ENCODE data around the gene CRYZ. TPM values are rescaled to one million over a fixed set of nuclear protein-coding genes. Genes with fewer than 3 reads are reported as not detected.

The CRYZ gene
- total RNA-seq, 1 donor from 2014 or later = 21.3 TPM

GRCh38 chr1:74686928-74687327 lies 45.9 kb downstream of the CRYZ start:
- H3K9me3 Mint-ChIP-seq = no peaks in the 10 kb centered on the region
- no peak overlapping the region for H3K4me3 Mint-ChIP-seq
- peaks cover 16% of the 10 kb centered on the region for H3K27me3 Mint-ChIP-seq (ENCODE audit: low read depth)
- H3K4me1 Mint-ChIP-seq = no peaks in the 10 kb centered on the region
- no peak for DNase-seq (ENCODE audit: low spot score in 2 of 2, unreplicated experiment in 2 of 2)
- TF ChIP-seq, protein P1, sequence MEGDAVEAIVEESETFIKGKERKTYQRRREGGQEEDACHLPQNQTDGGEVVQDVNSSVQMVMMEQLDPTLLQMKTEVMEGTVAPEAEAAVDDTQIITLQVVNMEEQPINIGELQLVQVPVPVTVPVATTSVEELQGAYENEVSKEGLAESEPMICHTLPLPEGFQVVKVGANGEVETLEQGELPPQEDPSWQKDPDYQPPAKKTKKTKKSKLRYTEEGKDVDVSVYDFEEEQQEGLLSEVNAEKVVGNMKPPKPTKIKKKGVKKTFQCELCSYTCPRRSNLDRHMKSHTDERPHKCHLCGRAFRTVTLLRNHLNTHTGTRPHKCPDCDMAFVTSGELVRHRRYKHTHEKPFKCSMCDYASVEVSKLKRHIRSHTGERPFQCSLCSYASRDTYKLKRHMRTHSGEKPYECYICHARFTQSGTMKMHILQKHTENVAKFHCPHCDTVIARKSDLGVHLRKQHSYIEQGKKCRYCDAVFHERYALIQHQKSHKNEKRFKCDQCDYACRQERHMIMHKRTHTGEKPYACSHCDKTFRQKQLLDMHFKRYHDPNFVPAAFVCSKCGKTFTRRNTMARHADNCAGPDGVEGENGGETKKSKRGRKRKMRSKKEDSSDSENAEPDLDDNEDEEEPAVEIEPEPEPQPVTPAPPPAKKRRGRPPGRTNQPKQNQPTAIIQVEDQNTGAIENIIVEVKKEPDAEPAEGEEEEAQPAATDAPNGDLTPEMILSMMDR (IDR thresholded peaks at IDR 0.05; ENCODE audit: unreplicated experiment) = no peak
- H3K36me3 Mint-ChIP-seq = no peaks in the 10 kb centered on the region
- no peak overlapping the region for H3K27ac Mint-ChIP-seq

DNA sequence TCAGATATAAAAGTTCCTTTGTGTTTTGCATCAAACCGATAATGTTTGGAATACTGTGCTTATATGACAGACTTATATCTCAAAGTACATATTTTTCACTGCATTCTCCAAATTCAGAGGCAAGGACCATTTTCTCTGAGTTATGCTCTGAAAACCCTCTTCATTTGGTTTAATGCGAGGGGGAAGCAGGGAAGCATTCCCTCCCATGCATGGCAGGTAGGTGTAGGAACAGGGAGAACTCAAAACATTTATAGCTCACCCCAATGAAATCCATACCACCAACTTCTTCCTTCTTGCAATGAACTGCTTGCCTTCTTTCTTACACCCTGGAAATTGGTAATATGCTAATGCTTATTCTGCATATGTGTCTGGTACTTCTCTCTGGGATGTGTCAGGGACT lies 48.5 kb downstream of the CRYZ start:
- H3K4me1 Mint-ChIP-seq = no peaks in the 10 kb centered on the region
- no peak overlapping the region for H3K27ac Mint-ChIP-seq
- H3K36me3 Mint-ChIP-seq = no peaks in the 10 kb centered on the region
- H3K27me3 Mint-ChIP-seq (ENCODE audit: low read depth) = peaks cover 16% of the 10 kb centered on the region
- no peak for DNase-seq (ENCODE audit: low spot score in 2 of 2, unreplicated experiment in 2 of 2)
- TF ChIP-seq, protein P1 (IDR thresholded peaks at IDR 0.05; ENCODE audit: unreplicated experiment) = no peak
- no peak overlapping the region for H3K4me3 Mint-ChIP-seq
- no peaks in the 10 kb centered on the region for H3K9me3 Mint-ChIP-seq

- Mint-ChIP-seq H3K36me3 (no peaks in the 10 kb centered on the region), H3K4me1 (no peaks in the 10 kb centered on the region), H3K4me3 (no peak overlapping the region), H3K27ac (no peak overlapping the region), H3K27me3 (ENCODE audit: low read depth) (peaks cover 16% of the 10 kb centered on the region), H3K9me3 (no peaks in the 10 kb centered on the region)
- TF ChIP-seq, protein P1 (IDR thresholded peaks at IDR 0.05; ENCODE audit: unreplicated experiment) = no peak
- DNase-seq (ENCODE audit: low spot score in 2 of 2, unreplicated experiment in 2 of 2) = no peak
These were observed 49.2 kb downstream of the CRYZ start for GRCh38 chr1:74683656-74684055.

DNA sequence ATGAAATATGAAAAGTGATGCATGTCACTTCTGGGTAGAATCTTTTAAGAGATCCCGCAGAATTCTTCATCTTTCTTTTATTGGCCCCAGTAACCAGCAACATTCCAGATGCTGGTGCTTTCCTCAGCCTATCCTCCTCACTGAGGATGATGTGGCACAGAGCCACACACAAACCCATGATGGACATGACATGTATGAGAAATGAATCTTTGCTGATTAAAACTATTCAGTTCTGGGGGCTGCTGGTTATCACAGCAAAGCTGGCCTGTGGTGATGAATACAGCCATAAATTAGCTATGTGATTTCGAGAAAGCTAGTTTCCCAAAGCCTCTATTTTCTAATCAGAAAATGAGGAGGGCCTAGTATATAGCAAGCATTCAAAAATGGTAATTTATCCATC lies 51.0 kb downstream of the CRYZ start:
- peaks cover 24% of the 10 kb centered on the region for H3K27me3 Mint-ChIP-seq (ENCODE audit: low read depth)
- no peaks in the 10 kb centered on the region for H3K4me1 Mint-ChIP-seq
- TF ChIP-seq, protein P1 (IDR thresholded peaks at IDR 0.05; ENCODE audit: unreplicated experiment) = no peak
- H3K4me3 Mint-ChIP-seq = no peak overlapping the region
- no peaks in the 10 kb centered on the region for H3K9me3 Mint-ChIP-seq
- no peak for DNase-seq (ENCODE audit: low spot score in 2 of 2, unreplicated experiment in 2 of 2)
- H3K27ac Mint-ChIP-seq = no peak overlapping the region
- H3K36me3 Mint-ChIP-seq = no peaks in the 10 kb centered on the region

DNA sequence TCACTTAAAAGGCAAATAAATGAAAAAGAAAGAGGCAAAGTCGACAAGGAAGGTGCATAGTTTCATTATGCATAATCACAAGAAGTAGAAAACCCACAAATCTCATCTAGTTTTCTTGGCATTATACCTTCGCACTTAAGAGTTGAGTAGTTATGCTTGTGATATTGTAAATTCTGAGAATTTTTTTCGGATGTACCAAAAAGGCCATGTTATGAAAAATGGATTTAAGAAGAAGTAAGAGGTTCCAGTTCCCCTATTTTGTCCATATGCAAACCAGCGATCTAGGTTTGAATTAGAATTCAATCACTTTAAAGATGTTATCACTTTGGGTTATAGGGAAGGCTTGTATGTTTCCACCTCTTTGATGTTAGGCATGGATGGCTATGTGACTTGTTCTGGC lies 51.4 kb downstream of the CRYZ start:
- Mint-ChIP-seq H3K36me3 (no peaks in the 10 kb centered on the region), H3K27me3 (ENCODE audit: low read depth) (peaks cover 26% of the 10 kb centered on the region), H3K27ac (no peak overlapping the region), H3K9me3 (no peaks in the 10 kb centered on the region), H3K4me1 (no peaks in the 10 kb centered on the region), H3K4me3 (no peak overlapping the region)
- no peak for DNase-seq (ENCODE audit: low spot score in 2 of 2, unreplicated experiment in 2 of 2)
- TF ChIP-seq, protein P1 (IDR thresholded peaks at IDR 0.05; ENCODE audit: unreplicated experiment) = no peak

- Mint-ChIP-seq H3K27me3 (ENCODE audit: low read depth) (peaks cover 30% of the 10 kb centered on the region), H3K27ac (no peak overlapping the region), H3K36me3 (no peaks in the 10 kb centered on the region), H3K9me3 (no peaks in the 10 kb centered on the region), H3K4me1 (no peaks in the 10 kb centered on the region), H3K4me3 (no peak overlapping the region)
- TF ChIP-seq, protein P1 (IDR thresholded peaks at IDR 0.05; ENCODE audit: unreplicated experiment) = no peak
- no peak for DNase-seq (ENCODE audit: low spot score in 2 of 2, unreplicated experiment in 2 of 2)
These were observed 51.8 kb downstream of the CRYZ start for GRCh38 chr1:74681001-74681400.
